AG09319 (cell line): Measurements from ENCODE around the gene HIPK2.

Experiments
- DNase-seq: peaks from one replicate; pipeline ENCODE4 v3.0.0-alpha.2; 2010; ENCODE audit warnings: low read depth; ENCODE audit errors: extremely low read depth
- CTCF ChIP-seq: IDR thresholded peaks from 2 replicates; pipeline ENCODE4 v1.5.1; 2011; ENCODE audit warnings: low read depth, mild to moderate bottlenecking, inconsistent platforms, low read length, moderate library complexity

HIPK2 gene

GRCh38 chr7:139804571-139804970 lies 26.8 kb upstream of the HIPK2 start:
- no peak for DNase-seq
- TF ChIP-seq CTCF, result no peak

DNA sequence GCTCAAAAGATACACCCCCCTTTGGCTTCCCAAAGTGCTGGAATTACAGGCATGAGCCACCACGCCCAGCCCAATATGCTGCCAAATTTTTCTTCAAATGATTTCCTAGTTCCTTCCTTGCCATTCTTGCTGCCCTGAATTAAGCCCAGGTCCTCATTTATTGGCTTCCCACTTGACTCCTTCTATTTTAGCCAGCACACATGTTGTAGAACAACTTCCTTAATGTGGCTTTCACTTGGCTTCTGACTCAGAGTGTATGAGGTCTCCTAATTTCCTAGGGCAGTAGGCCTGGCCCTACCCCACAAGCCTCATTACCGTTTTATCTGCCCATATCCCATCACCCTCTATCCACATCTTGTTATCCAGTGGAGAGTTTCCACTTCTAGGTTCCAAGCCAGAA lies 21.8 kb upstream of the HIPK2 start:
- no peak for DNase-seq
- TF ChIP-seq CTCF, result no peak

GRCh38 chr7:139798892-139799291 lies 21.1 kb upstream of the HIPK2 start:
- no peak for DNase-seq
- TF ChIP-seq CTCF, result no peak

DNA sequence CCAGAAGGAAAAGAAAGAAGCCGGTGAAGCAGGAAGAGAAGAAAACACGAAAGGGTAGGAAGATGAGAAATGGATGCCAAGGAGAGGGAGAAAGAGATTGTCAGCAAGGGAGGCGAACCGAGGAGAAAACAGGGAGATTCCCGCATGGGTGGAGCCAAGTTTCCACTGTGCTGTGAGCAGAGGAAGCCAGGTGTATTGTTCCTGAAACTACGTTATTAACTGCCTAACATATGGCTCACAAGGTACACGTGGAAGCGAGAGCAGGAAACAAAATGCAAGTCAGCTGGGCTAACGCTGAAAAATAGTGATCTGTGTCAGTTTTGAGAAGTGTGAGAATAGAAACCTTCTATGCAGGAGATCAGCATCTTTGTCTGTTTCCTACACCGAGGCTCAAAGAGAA lies 20.4 kb upstream of the HIPK2 start:
- no peak for TF ChIP-seq CTCF
- DNase-seq, result no peak

DNA sequence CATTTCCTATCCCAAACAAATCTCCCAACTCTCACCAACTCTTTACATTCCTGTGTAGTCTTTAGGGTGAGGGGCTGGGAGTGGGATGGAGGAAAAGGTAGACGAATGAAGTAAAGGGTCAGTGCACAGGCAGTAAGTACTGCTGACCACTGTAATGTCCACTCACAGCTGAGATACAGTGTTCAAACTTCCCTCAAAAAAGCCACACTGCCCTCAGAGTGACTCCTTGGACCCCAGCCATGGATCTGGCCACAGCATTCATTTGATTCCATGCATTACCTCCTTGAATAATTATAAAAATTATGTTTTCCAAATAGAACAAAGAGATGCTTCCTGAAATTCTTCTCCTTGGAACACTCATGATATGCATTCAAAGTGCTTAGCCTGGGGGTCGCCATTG lies 19.8 kb upstream of the HIPK2 start:
- TF ChIP-seq CTCF, result no peak
- no peak for DNase-seq

- no peak for DNase-seq
- no peak for TF ChIP-seq CTCF
Measured at GRCh38 chr7:139791316-139791715, 13.5 kb upstream of the HIPK2 start.

GRCh38 chr7:139784648-139785047 lies 6.8 kb upstream of the HIPK2 start:
- TF ChIP-seq CTCF, result no peak

More at GRCh38 chr7:139784648-139785047, 6.8 kb upstream of the HIPK2 start:
- no peak for DNase-seq
